Measurements from ENCODE around the gene DUSP28. TPM values are rescaled to one million over a fixed set of nuclear protein-coding genes. Genes with fewer than 3 reads are reported as not detected.

Gene DUSP28
- total and polyA plus RNA-seq, 2 of the 8 experiments (the other 6 are each of a cell fraction or from before 2014, with no cell fraction given), result 2.1 to 2.3 TPM

DNA sequence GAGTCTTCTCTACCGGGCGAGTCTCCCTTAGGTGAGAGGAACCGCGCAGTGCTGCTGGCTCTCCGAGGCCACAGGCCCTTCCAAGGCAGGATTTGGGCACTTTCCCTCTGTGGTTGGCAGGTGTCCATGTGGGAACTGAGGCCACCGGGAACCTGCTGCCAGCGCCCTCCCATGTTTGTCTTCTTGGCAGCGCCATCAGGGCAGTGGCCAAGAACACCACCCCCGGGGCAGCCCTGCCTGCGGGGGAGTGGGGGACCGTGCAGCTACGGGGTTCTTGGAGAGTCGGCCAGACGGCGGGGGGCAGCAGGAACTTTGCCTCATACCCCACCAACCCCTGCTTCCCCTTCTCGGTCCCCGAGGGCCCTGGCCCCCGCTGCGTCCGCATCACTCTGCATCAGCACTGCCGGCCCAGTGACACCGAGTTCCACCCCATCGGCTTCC is 36.4 kb downstream of the DUSP28 start (continued):
- TF ChIP-seq, protein P1, sequence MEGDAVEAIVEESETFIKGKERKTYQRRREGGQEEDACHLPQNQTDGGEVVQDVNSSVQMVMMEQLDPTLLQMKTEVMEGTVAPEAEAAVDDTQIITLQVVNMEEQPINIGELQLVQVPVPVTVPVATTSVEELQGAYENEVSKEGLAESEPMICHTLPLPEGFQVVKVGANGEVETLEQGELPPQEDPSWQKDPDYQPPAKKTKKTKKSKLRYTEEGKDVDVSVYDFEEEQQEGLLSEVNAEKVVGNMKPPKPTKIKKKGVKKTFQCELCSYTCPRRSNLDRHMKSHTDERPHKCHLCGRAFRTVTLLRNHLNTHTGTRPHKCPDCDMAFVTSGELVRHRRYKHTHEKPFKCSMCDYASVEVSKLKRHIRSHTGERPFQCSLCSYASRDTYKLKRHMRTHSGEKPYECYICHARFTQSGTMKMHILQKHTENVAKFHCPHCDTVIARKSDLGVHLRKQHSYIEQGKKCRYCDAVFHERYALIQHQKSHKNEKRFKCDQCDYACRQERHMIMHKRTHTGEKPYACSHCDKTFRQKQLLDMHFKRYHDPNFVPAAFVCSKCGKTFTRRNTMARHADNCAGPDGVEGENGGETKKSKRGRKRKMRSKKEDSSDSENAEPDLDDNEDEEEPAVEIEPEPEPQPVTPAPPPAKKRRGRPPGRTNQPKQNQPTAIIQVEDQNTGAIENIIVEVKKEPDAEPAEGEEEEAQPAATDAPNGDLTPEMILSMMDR (IDR thresholded peaks at IDR 0.05; ENCODE audit: control extremely low read depth in 1 of 3, insufficient read depth in 1 of 3, low read depth in 1 of 3, low read length in 3 of 3), result no peak
- TF ChIP-seq SIX5 (IDR thresholded peaks at IDR 0.05; ENCODE audit: low read depth, low read length), result no peak

Data from H1 (cell line).